IPS DF 19.7 (cell line): ENCODE measurements around the gene MBIP.

Source experiments
- DNase-seq: peaks from one replicate; pipeline ENCODE4 v3.0.0-alpha.2; 2013; ENCODE audit warnings: low read depth, low spot score

The MBIP gene

GRCh38 chr14:36264595-36264994, 55.8 kb downstream of the MBIP start:
- no peak for DNase-seq

GRCh38 chr14:36264107-36264506, 56.3 kb downstream of the MBIP start:
- no peak for DNase-seq

- DNase-seq, result no peak
Measured at GRCh38 chr14:36260970-36261640, 59.3 kb downstream of the MBIP start.

GRCh38 chr14:36258241-36258640, 62.2 kb downstream of the MBIP start:
- no peak for DNase-seq

- DNase-seq, result no peak
Measured at GRCh38 chr14:36256126-36256801, 64.2 kb downstream of the MBIP start.

GRCh38 chr14:36254020-36254624, 66.3 kb downstream of the MBIP start:
- no peak for DNase-seq
